Sciatic nerve (tissue), 2 donors: ENCODE data around the gene IRX2. TPM values are rescaled to one million over a fixed set of nuclear protein-coding genes. Genes with fewer than 3 reads are reported as not detected.

Source experiments
- ATAC-seq: fragments of 200-7000 bp; cut with Tn5 transposase; one replicate; pipeline ENCODE4 v1.9.1; 2020; ENCODE audit warnings: mild to moderate bottlenecking, moderate library complexity
- DNase-seq: peaks from one replicate; pipeline ENCODE4 v3.0.0-alpha.2; 2020; ENCODE audit warnings: low spot score
- intact Hi-C: fragments of 100-400 bp; cut with DNase I; formaldehyde crosslinking; loops from one replicate; pipeline ENCODE4 v1.14.2; 2022
- total RNA-seq: library from RNA; stranded (reverse); fragmentation: NEBNext Ultra II Directional; extraction: Animal tissue kit (Norgen Biotek cat#: 25700); gene quantifications from one replicate; pipeline ENCODE4 v1.2.1, GENCODE V29; 2021
- donor health status: DM: no; HTN: no; CAD: no.
- donor health status: DM: no; HTN: no; CAD: no.

IRX2 gene
- total RNA-seq, 1 donor from 2014 or later = 0.13 TPM

DNA sequence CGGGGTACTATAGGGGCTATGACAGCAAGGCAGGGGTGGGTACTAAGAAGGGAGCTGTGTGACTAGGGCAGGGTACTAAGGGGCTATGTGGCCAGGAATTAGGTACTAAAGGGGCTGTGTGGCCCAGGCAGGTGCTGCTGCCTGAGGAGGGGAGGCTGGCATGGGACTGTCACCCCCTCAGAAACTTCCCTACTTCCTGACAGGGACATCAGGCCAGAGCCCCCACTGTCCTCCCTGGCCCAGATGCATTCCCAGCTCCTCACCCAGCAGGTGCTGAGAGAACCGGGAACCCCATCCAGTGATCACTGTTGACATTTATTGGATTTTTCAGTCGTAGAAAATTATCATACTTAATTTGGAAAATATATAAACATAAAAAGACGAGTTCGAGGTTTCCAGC lies 26.6 kb downstream of the IRX2 start:
- DNase-seq (no peak), ATAC-seq (no peak)
- intact Hi-C loops = no loop called here

DNA sequence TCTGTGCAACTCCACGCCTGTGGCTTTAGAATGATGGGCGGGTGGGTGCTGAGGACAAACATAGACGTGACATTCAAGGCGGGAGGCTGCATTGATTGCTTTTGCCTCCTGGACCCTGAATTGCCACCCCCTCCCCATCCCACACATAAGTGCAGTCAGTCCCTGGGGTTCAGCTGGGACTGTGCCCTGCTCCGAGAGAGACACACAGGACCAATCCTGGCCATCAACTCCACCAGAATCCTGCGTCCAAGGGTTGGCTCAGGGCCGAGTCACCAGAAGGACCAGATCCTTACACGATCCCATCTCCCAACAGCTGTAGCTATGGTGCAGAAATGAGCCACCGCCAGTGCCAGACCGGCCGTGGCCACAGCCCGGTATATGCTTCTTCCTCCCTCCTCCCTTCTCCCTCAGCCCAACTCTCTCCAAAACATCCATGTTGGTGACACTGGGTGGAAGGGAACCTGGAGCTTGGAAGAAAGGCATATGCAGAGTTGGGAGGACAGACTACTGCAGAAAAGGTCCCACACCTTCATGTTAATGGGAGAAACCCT lies 27.4 kb downstream of the IRX2 start:
- DNase-seq (no peak), ATAC-seq (no peak)
- intact Hi-C loops = no loop called here

DNA sequence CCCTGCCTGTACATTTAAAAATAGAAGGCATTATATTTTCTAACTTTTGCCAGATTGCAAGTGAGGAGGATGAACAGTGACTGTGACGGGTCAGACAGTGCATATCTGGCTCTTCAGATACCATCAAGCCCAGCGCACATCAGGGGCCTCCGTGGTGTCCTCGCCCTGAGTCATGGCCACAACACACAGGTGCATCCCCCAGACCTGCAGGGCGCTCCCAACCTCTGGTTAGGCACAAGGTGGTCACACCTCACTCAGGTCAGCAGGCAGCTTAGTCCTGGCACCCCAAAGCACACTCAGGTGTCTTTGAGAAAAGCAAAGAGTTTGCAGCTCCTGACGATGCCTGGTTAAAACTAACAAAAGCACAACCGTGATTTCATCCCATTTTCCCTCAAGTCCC lies 28.6 kb downstream of the IRX2 start:
- DNase-seq = no peak
- intact Hi-C loops = no loop called here
- no peak for ATAC-seq

- DNase-seq (no peak), ATAC-seq (no peak)
- intact Hi-C loops = no loop called here
These were observed 29.9 kb downstream of the IRX2 start for GRCh38 chr5:2721385-2722138.

DNA sequence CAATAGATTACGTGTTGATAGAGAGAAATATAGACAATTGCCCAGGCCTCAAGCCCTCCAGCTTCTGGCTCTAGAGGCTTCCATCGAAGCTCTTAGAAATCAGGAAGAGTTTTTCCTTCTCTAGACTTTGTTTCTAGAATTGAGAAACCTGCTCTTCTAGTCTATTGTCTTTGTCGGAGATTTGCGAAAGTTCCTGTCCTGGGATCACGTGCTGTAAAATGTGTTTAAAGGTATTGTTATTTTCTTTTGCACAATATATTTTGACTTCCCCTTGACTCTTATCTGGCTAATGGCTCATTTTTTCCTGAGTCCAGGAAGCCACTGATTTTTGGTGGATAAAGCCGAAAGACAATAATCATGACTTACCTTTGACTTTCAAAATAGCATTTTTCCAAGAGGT lies 32.1 kb downstream of the IRX2 start:
- intact Hi-C loops = no loop called here
- ATAC-seq (no peak), DNase-seq (no peak)

GRCh38 chr5:2718115-2718514 lies 33.4 kb downstream of the IRX2 start:
- DNase-seq (no peak), ATAC-seq (no peak)
- intact Hi-C loops = no loop called here

DNA sequence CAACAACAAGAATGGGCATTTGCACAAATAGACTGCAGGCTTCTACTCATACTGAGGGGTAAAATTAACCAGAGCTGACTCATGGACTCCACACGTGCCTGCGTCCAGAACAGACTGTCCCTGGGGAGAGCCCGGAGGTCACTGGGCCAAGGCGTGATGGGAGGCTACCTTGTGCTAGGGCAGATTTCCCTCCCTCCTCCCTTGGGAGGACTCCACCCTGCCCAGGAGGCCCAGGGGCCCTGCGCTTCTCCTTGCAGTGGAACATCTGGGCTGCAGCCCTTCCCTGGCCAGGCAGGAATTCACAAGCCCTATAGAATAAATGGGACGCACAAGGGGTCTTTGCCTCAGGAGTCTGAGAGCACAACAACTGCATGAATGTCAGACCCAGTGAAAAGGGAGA lies 35.6 kb downstream of the IRX2 start:
- intact Hi-C loops = no loop called here
- DNase-seq (no peak), ATAC-seq (no peak)

DNA sequence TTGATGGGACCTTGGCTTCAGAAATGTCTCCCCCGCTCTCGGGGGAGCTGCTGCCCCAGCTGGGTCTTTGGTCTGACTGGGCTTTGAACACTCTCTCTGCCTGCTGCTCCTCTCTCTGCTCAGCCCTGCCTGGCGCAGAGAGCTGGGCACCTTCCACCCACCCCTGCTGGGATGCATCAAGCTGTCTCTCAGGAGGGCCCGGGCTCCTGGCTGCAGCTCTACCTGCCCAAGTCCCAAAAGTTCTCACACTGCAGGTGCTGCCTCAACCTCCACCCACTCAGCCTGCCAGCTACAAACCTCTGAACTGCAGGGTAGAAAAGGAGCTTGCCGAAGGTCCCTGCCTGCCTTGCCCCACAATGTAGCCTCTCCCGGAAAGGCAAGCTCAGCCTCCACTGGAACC lies 36.7 kb downstream of the IRX2 start:
- no peak for DNase-seq

GRCh38 chr5:2714026-2714425 lies 37.5 kb downstream of the IRX2 start:
- ATAC-seq (no peak), DNase-seq (no peak)
- intact Hi-C loops = no loop called here

More for the DNA sequence above, 36.7 kb downstream of the IRX2 start:
- ATAC-seq = no peak
- intact Hi-C loops = no loop called here

- intact Hi-C loops = no loop called here
- DNase-seq (no peak), ATAC-seq (no peak)
These were observed 39.7 kb downstream of the IRX2 start for GRCh38 chr5:2711446-2712425.

GRCh38 chr5:2710910-2711309 lies 40.6 kb downstream of the IRX2 start:
- DNase-seq (no peak), ATAC-seq (no peak)
- intact Hi-C loops = no loop called here

DNA sequence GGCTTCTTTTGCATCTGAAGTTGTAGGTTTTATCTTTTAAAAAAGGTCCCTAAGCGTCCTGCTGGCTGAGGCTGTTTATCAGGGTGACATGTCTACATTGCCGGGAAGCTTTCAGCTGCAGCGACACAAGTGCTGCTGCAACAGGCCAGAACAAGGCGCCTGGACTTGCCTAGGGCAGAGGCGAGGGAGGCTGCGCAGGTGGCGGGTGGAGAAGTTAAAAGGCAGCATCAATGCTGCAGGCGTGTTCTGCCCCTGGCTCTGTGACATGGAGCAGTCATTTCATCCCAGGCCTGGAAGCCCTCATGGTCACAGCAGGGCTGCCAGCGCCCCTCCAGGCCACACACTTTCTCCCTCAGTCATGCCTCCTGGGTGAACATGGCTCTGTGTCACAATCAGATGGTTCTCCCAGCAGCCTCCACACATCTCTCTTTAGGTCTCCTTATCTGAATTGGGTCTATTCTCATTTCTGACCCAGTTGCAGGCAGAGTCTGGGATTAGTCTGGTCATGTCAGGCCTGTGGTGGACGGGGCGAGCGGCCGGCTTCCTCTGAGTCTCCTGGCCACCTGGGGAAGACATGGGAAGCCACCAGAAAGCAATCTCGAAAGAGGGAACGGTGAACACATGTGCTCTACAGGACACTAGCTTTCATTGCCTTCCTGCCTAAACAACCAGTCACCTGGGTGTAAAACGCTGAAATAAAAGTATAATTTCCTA lies 41.3 kb downstream of the IRX2 start:
- no peak for DNase-seq
- intact Hi-C loops = no loop called here
- ATAC-seq = no peak

DNA sequence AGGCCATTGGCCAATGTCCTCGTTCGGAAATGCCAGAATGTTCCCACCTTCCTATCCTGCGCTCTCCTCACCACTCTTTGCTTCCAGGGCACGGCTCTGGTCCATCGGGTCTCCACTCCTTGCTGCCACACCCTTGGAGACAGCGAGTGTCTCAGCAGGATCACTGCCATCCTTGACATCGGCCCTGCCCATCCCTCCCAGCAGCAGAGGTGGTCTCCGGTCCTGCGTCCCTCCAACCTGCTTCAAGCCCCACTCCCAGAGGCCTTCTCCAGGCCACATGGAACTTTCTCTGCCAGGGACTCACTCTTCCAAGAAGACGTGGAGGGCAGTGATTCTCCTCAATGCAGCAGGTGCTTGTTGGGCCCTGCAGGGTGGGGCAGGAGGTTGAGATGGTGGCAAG lies 42.7 kb downstream of the IRX2 start:
- intact Hi-C loops = no loop called here
- ATAC-seq (no peak), DNase-seq (no peak)

- no peak for DNase-seq
- intact Hi-C loops = no loop called here
- no peak for ATAC-seq
These were observed 43.3 kb downstream of the IRX2 start for GRCh38 chr5:2708132-2708531.

- no peak for DNase-seq
- intact Hi-C loops = no loop called here
- ATAC-seq = no peak
These were observed 45.6 kb downstream of the IRX2 start for GRCh38 chr5:2705861-2706260.

DNA sequence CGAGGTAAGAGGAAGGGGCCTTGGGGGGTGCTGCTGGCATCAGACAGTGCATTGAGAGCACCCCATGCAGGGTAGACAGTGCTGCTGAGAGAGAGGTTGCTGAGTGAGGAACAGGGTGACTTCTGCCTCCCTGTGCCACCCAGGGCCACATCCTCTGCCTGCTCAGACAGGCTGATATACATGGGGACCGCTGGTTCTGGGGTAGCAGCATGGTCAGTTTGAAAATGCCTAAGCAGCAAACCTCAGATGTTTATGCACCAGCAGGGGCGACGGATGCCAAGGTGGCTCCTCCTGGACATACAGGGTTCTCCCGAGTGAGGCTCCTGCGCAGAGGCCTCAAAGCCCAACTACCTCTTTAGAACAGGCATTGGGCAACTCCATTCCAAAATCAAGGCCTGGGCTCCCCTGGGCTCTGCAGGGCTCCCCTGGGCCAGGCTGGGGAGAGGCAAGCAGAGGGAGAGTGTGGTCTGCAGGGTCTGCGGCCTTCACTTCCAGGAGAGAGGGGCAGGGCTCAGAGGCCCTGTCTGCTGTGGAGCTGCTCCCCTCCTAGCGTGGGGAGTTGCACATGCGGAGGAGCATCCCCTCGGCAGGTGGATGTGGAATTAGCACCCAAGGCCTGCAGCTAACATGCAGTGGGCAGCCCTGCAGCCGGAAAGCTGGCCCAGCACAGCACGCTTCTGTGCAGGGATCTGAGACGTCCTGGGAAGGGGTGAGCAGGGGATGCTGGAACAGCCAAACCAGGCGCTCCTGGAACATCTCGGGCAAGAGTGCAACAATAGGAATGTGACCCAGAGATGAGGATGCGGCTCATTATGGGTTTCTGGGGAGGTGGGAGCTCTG lies 46.5 kb downstream of the IRX2 start:
- DNase-seq (no peak), ATAC-seq (no peak)
- intact Hi-C loops = no loop called here

DNA sequence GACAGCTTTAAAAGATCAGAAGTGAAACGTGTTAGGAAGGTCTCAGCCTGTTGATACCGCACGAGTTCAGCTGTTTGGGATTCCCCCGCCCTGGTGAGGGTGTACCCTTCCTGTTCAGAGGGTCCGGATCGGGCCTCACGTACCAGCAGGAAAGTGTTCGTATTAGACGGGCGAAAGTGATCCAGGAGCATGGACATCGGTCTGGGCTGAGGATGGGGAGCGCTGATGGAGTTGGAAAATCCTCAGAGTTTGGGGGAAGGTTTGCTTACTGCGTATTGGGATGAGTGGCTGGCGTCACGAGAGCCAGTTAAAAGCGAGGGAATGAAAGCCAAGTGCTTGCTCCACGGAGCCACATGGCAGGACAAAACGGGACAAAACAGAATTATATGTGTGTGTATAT lies 47.4 kb downstream of the IRX2 start:
- intact Hi-C loops = no loop called here
- ATAC-seq (no peak), DNase-seq (no peak)

DNA sequence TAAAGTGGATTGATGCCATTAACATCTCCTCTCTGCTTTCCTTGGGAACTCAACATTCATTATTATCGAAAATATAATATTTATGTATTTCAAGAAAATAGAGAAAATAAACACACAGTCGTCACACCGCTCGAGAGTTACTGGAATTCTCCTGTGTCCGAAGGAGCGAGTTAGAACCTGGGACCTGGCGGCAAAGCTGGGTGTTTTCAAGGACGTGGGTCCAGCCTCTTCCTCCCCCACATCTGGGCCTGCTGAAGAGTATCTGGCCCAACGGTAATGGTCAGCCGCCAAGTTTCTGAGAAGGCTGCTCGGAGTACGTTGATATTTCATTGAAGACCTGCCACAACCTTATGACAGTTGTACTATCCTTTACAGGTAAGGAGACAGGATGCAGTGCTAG lies 47.9 kb downstream of the IRX2 start:
- intact Hi-C loops = no loop called here
- DNase-seq (no peak), ATAC-seq (no peak)

DNA sequence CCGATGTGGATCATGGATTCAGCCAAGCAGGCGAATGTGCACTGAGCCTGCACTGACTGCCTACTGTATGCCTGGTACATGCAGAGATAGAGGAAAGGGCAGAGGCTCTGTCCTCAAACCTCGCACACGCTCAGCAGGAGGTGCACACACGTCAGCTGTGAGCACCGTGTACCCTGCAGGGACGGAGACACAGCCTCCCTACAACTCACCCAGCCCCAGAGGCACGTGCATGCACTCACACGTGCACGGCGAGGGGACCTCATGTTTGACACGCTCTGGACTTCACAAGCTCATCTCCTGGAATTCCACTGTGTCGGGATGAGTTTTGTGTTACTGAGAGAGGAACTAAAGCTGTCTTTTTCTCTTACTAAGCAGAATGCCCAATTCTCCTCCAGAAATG lies 48.4 kb downstream of the IRX2 start:
- intact Hi-C loops = no loop called here
- ATAC-seq = no peak
- DNase-seq = no peak
